GM23338 (cell line): ENCODE measurements around the gene EIF4E3. TPM values are rescaled to one million over a fixed set of nuclear protein-coding genes. Genes with fewer than 3 reads are reported as not detected.

ENCODE experiments used
- ATAC-seq: fragments of 200-7000 bp; cut with Tn5 transposase; 3 replicates; pipeline ENCODE4 v1.9.1; 2020
- DNase-seq: peaks from one replicate; pipeline ENCODE4 v3.0.0-alpha.2; 2015; ENCODE audit warnings: low spot score
- H2AFZ ChIP-seq: fragments of 200-600 bp; sonication (generic); 2 replicates; pipeline ENCODE4 v1.8.0; 2016; ENCODE audit warnings: antibody characterized with exemption, mild to moderate bottlenecking, moderate library complexity
- H3F3A ChIP-seq: fragments of 200-600 bp; sonication (generic); replicated peaks from 2 replicates; pipeline ENCODE4 v1.8.0; 2017; ENCODE audit warnings: antibody characterized with exemption, mixed run types, low read depth
- H3K27ac ChIP-seq: fragments of 200-600 bp; sonication (generic); 2 replicates; pipeline ENCODE4 v1.6.1; 2016; ENCODE audit warnings: low read depth
- H3K27me3 ChIP-seq: fragments of 200-600 bp; sonication (generic); 2 replicates; pipeline ENCODE4 v1.8.0; 2016; ENCODE audit warnings: mild to moderate bottlenecking, mixed run types, moderate library complexity; ENCODE audit not compliant: insufficient read depth
- H3K36me3 ChIP-seq: fragments of 200-600 bp; sonication (generic); 2 replicates; pipeline ENCODE4 v1.8.0; 2016; ENCODE audit warnings: mild to moderate bottlenecking; ENCODE audit not compliant: insufficient read depth
- H3K4me1 ChIP-seq: fragments of 200-600 bp; sonication (generic); 2 replicates; pipeline ENCODE4 v1.8.0; 2016; ENCODE audit warnings: mild to moderate bottlenecking, moderate library complexity; ENCODE audit not compliant: insufficient read depth
- H3K4me2 ChIP-seq: fragments of 200-600 bp; sonication (generic); 2 replicates; pipeline ENCODE4 v1.7.1; 2017; ENCODE audit warnings: mixed run types
- H3K4me3 ChIP-seq: fragments of 200-600 bp; sonication (generic); 2 replicates; pipeline ENCODE4 v1.6.1; 2016; ENCODE audit warnings: mixed run types
- H3K79me2 ChIP-seq: fragments of 200-600 bp; sonication (generic); replicated peaks from 2 replicates; pipeline ENCODE4 v1.8.0; 2017; ENCODE audit warnings: mild to moderate bottlenecking; ENCODE audit not compliant: insufficient read depth
- H3K9me2 ChIP-seq: fragments of 200-600 bp; sonication (generic); 2 replicates; pipeline ENCODE4 v1.8.0; 2017; ENCODE audit not compliant: insufficient read depth
- H4K20me1 ChIP-seq: fragments of 200-600 bp; sonication (generic); replicated peaks from 2 replicates; pipeline ENCODE4 v1.8.0; 2017; ENCODE audit warnings: mild to moderate bottlenecking; ENCODE audit not compliant: insufficient read depth
- H3K27ac Mint-ChIP-seq: 2 replicates; pipeline ENCODE4 v1.8.0; 2020; ENCODE audit warnings: inconsistent platforms, mild to moderate bottlenecking, moderate library complexity, mixed read lengths
- H3K27me3 Mint-ChIP-seq: 3 replicates; pipeline ENCODE4 v1.8.0; 2022; ENCODE audit warnings: low read depth, mild to moderate bottlenecking, moderate library complexity, mixed read lengths, inconsistent platforms; ENCODE audit not compliant: insufficient read depth, poor library complexity
- H3K36me3 Mint-ChIP-seq: 3 replicates; pipeline ENCODE4 v1.8.0; 2021; ENCODE audit warnings: low read depth, mild to moderate bottlenecking, inconsistent platforms, moderate library complexity, mixed read lengths
- H3K4me1 Mint-ChIP-seq: 3 replicates; pipeline ENCODE4 v1.8.0; 2020; ENCODE audit warnings: mild to moderate bottlenecking, inconsistent platforms, mixed read lengths
- H3K4me3 Mint-ChIP-seq: 3 replicates; pipeline ENCODE4 v1.8.0; 2021; ENCODE audit warnings: moderate library complexity, mild to moderate bottlenecking, inconsistent platforms, mixed read lengths
- H3K9me3 Mint-ChIP-seq: 3 replicates; pipeline ENCODE4 v1.8.0; 2020; ENCODE audit warnings: moderate library complexity, mild to moderate bottlenecking, inconsistent platforms, mixed read lengths
- EZH2phosphoT487 ChIP-seq: fragments of 200-600 bp; sonication (generic); IDR thresholded peaks from one replicate; pipeline ENCODE4 v1.8.1; 2018; ENCODE audit warnings: antibody characterized with exemption; ENCODE audit not compliant: unreplicated experiment
- JUNB ChIP-seq: IDR thresholded peaks from one replicate; pipeline ENCODE4 v1.6.1; 2016; ENCODE audit warnings: antibody characterized with exemption; ENCODE audit not compliant: unreplicated experiment
- NANOG ChIP-seq: IDR thresholded peaks from 2 replicates; pipeline ENCODE4 v1.6.1; 2016; ENCODE audit warnings: antibody characterized with exemption, borderline replicate concordance
- STAT1 ChIP-seq: IDR thresholded peaks from one replicate; pipeline ENCODE4 v1.6.1; 2016; ENCODE audit warnings: antibody characterized with exemption; ENCODE audit not compliant: unreplicated experiment
- ZNF114 ChIP-seq: fragments of 250-450 bp; sonication (Bioruptor Pico); IDR thresholded peaks from 2 replicates; pipeline ENCODE4 v1.5.0; 2020; ENCODE audit warnings: mild to moderate bottlenecking, moderate library complexity
- ZNF331 ChIP-seq: fragments of 250-450 bp; sonication (Bioruptor Pico); IDR thresholded peaks from 2 replicates; pipeline ENCODE4 v1.5.0; 2020; ENCODE audit warnings: low read depth, mild to moderate bottlenecking, moderate library complexity
- polyA plus RNA-seq: library from polyadenylated mRNA; unstranded; fragments of >200 nt; fragmentation: Nextera tagmentation; extraction: Ambion mirVana; gene quantifications from 2 replicates; pipeline ENCODE4 v1.2.1, GENCODE V29; 2016
- total RNA-seq: library from RNA; depleted of rRNA; stranded (reverse); fragments of >200 nt; shearing (Covaris generic); gene quantifications from 2 replicates; pipeline ENCODE4 v1.2.3, GENCODE V29; 2014
- TF ChIP-seq, protein P1 (sequence below): fragments of 250-450 bp; sonication (Bioruptor Pico); IDR thresholded peaks from 2 replicates; pipeline ENCODE4 v1.5.0; 2020; ENCODE audit warnings: mild to moderate bottlenecking, moderate library complexity
- TF ChIP-seq, protein P2 (sequence below), 2 experiments: fragments of 200-600 bp in 1 of 2; sonication (generic) in 1 of 2; conservative IDR thresholded peaks; 2 replicates each; pipeline versions ENCODE4 v1.5.1 to v1.6.1; 2016 to 2017; ENCODE audit warnings: antibody characterized with exemption in 2 of 2, low read depth in 2 of 2, mild to moderate bottlenecking in 2 of 2, moderate library complexity in 1 of 2

The EIF4E3 gene
- total and polyA plus RNA-seq, 2 experiments from 2014 or later, result 6.0 to 9.7 TPM

DNA sequence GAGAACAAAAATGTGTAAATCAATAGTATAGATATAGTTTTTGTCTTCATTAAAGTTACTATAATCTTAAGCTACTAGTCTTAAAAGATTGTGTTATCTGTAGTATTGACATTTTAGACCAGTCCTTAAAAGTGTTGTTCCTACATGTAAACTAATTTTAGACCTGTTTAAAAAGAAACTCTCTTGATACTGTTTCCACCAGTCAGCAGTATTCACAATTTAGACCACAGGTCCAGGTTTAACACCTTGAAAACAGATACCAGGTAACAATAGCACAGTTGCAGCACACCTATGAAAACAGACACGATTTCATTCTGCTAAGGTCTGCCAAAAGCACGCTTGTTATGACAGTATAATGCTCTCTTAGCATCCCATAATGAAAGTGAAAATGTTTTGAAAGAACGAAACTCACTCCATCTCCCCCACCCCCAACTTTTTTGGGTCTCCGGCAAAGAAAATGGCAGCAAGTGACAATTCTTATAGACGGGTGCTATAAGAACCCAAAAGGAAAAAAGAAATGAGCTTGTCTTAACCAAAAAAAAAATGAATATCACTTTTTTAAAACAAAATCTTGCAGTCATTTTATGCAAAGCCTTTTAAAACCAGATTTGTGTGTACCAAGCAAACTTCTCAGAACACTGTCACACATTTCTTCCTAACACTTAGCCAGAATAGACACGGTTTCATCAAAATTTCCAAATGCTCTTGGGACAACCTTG, 1.6 kb downstream of the EIF4E3 start (continued):
- TF ChIP-seq, protein P1, sequence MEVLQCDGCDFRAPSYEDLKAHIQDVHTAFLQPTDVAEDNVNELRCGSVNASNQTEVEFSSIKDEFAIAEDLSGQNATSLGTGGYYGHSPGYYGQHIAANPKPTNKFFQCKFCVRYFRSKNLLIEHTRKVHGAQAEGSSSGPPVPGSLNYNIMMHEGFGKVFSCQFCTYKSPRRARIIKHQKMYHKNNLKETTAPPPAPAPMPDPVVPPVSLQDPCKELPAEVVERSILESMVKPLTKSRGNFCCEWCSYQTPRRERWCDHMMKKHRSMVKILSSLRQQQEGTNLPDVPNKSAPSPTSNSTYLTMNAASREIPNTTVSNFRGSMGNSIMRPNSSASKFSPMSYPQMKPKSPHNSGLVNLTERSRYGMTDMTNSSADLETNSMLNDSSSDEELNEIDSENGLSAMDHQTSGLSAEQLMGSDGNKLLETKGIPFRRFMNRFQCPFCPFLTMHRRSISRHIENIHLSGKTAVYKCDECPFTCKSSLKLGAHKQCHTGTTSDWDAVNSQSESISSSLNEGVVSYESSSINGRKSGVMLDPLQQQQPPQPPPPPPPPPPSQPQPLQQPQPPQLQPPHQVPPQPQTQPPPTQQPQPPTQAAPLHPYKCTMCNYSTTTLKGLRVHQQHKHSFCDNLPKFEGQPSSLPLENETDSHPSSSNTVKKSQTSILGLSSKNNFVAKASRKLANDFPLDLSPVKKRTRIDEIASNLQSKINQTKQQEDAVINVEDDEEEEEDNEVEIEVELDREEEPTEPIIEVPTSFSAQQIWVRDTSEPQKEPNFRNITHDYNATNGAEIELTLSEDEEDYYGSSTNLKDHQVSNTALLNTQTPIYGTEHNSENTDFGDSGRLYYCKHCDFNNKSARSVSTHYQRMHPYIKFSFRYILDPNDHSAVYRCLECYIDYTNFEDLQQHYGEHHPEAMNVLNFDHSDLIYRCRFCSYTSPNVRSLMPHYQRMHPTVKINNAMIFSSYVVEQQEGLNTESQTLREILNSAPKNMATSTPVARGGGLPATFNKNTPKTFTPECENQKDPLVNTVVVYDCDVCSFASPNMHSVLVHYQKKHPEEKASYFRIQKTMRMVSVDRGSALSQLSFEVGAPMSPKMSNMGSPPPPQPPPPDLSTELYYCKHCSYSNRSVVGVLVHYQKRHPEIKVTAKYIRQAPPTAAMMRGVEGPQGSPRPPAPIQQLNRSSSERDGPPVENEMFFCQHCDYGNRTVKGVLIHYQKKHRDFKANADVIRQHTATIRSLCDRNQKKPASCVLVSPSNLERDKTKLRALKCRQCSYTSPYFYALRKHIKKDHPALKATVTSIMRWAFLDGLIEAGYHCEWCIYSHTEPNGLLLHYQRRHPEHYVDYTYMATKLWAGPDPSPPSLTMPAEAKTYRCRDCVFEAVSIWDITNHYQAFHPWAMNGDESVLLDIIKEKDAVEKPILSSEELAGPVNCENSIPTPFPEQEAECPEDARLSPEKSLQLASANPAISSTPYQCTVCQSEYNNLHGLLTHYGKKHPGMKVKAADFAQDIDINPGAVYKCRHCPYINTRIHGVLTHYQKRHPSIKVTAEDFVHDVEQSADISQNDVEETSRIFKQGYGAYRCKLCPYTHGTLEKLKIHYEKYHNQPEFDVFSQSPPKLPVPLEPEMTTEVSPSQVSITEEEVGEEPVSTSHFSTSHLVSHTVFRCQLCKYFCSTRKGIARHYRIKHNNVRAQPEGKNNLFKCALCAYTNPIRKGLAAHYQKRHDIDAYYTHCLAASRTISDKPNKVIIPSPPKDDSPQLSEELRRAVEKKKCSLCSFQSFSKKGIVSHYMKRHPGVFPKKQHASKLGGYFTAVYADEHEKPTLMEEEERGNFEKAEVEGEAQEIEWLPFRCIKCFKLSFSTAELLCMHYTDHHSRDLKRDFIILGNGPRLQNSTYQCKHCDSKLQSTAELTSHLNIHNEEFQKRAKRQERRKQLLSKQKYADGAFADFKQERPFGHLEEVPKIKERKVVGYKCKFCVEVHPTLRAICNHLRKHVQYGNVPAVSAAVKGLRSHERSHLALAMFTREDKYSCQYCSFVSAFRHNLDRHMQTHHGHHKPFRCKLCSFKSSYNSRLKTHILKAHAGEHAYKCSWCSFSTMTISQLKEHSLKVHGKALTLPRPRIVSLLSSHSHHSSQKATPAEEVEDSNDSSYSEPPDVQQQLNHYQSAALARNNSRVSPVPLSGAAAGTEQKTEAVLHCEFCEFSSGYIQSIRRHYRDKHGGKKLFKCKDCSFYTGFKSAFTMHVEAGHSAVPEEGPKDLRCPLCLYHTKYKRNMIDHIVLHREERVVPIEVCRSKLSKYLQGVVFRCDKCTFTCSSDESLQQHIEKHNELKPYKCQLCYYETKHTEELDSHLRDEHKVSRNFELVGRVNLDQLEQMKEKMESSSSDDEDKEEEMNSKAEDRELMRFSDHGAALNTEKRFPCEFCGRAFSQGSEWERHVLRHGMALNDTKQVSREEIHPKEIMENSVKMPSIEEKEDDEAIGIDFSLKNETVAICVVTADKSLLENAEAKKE (CRISPR knock-in tag), result no peak
- no peak for TF ChIP-seq NANOG
- TF ChIP-seq, protein P2, sequence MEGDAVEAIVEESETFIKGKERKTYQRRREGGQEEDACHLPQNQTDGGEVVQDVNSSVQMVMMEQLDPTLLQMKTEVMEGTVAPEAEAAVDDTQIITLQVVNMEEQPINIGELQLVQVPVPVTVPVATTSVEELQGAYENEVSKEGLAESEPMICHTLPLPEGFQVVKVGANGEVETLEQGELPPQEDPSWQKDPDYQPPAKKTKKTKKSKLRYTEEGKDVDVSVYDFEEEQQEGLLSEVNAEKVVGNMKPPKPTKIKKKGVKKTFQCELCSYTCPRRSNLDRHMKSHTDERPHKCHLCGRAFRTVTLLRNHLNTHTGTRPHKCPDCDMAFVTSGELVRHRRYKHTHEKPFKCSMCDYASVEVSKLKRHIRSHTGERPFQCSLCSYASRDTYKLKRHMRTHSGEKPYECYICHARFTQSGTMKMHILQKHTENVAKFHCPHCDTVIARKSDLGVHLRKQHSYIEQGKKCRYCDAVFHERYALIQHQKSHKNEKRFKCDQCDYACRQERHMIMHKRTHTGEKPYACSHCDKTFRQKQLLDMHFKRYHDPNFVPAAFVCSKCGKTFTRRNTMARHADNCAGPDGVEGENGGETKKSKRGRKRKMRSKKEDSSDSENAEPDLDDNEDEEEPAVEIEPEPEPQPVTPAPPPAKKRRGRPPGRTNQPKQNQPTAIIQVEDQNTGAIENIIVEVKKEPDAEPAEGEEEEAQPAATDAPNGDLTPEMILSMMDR (conservative IDR thresholded peaks at IDR 0.05; ENCODE audit: low read depth in 2 of 2), result no peak
- no peak for TF ChIP-seq JUNB
- no peak for TF ChIP-seq ZNF114 (CRISPR knock-in tag)
- no peak for TF ChIP-seq ZNF331 (CRISPR knock-in tag)
- no peak for TF ChIP-seq EZH2phosphoT487

DNA sequence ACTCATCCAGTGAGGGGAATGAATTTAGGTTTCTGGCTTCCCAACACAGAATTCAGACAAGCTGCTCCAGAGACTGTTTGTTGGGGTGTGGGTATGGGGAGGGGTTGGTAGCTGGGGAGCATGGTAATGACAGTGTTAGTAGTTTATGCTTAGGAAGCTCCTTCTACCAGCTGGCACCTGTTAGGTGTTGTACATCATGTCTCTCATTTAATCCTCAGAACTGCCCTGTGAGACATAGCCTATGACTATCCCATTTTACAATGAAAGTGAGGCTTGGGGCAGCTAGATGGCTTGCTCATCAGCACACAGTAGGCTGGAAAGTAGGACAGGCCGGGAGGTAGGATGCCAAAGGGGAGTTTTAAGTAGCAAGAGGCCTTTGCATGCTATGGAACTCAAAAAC, 2.5 kb downstream of the EIF4E3 start:
- Mint-ChIP-seq H3K27me3 (peaks cover 34% of the 10 kb centered on the region), H3K9me3 (no peaks in the 10 kb centered on the region; the same call in 2 of the 3 replicates), H3K27ac (no peak overlapping the region), H3K36me3 (no peaks in the 10 kb centered on the region; the same call in 2 of the 3 replicates), H3K4me1 (peaks cover 21% of the 10 kb centered on the region), H3K4me3 (no peak overlapping the region)
- Histone ChIP-seq H3K9me2 (no peaks in the 10 kb centered on the region), H3K4me2 (no peak overlapping the region), H3K27me3 (peaks cover 31% of the 10 kb centered on the region), H3K4me1 (peaks cover 11% of the 10 kb centered on the region), H4K20me1 (peaks cover 4% of the 10 kb centered on the region; the same call in 1 of the 2 replicates), H3K4me3 (no peak overlapping the region), H3K79me2 (peaks cover 6% of the 10 kb centered on the region; the same call in 1 of the 2 replicates), H2AFZ (no peak overlapping the region), H3F3A (no peaks in the 10 kb centered on the region), H3K36me3 (no peaks in the 10 kb centered on the region), H3K27ac (no peak overlapping the region)
- DNase-seq (no peak), ATAC-seq (no peak)
- TF ChIP-seq STAT1 (no peak), EZH2phosphoT487 (no peak)
- TF ChIP-seq, protein P2 (conservative IDR thresholded peaks at IDR 0.05; ENCODE audit: low read depth in 2 of 2), result no peak
